HG03571 (cell line): ENCODE data around the gene KLHL42.
"Not testable (repeated sequence)": the region's sequence is repeated elsewhere in the genome, so short reads cannot be mapped to it uniquely, and the experiment has no call there.

Experiments
- ATAC-seq: cut with Tn5 transposase; IDR thresholded peaks from one replicate; pipeline ENCODE4 v1.9.1; 2021; ENCODE audit not compliant: unreplicated experiment

The KLHL42 gene

GRCh38 chr12:27814851-27815591, 35.0 kb downstream of the KLHL42 start:
- no peak for ATAC-seq

GRCh38 chr12:27817766-27818165, 37.7 kb downstream of the KLHL42 start:
- ATAC-seq: no peak

DNA sequence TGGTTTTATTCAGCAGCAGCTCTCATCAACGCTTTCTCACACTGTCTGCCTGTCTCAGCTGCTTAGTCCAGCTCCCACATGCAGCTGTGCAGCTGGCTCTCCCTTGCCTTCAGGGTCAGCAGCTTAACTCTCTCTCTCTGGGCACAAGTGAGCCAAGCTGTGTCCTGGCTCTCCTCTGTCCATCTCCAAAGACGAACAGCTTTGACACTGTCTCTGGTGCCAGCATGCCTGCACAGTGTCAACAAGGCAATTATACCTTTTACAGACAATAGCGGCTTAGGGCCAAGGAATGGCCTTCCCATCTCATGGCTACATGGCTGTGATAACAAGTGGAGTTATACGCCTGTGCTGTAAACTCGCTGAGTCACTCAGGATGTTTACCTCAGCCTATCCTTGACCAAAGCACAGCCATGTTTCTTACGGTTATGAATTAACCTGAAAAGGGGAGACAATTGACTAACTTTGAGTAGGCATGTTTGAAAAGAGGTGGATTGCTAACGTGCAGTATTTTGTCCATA, 38.4 kb downstream of the KLHL42 start:
- ATAC-seq: no peak

DNA sequence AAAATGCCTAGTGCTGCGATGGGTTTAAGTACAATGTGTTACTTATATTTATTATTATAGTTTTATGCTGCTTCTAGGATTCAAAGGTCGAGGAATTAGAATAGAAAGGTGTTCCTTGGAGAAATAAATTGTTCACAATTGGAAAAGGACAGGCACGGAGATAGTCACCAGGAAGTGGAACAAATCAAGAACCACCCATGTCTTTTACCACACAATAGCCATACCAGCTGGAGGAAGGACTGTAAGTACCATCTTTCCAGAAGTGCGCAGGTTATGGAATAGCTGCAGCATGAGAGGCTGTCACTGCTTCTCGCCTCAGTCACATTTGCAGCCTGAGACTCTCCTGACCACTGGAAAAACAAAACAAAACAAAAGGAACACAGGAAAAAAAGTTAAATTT, 40.5 kb downstream of the KLHL42 start:
- no peak for ATAC-seq

DNA sequence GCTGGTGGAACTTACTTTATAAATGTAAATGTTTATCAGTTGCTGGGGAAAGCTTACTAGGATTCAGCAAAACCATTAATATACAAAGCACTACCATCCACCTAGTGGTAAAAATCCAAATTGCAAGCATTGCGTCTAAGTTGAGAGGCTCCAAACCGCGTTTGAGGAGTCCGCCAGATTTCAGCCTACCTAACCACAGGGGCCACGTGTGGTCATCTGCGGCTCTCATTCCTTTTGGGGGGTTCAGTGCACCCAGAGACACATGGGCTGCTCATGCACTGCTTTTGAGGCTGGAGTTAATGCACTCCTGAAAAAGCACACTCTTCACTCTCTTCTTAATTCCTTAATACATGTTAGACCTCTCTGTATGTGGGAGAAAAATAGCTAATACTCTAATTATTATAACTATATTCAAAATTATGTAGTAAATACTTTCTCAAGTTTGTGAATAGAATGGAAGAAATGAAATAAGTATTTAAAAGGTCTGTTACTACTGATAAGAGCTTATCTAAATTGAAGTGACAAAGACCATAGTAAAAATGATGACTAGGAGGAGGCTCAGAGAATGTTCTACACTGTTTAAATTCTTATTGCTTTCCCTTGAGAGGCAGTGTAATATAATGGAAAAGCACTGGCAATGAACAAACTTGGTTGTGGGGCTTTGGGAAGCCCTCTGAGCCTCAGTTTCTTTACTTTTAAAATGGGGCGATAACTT, 41.4 kb downstream of the KLHL42 start:
- ATAC-seq: peak; percentile 35

DNA sequence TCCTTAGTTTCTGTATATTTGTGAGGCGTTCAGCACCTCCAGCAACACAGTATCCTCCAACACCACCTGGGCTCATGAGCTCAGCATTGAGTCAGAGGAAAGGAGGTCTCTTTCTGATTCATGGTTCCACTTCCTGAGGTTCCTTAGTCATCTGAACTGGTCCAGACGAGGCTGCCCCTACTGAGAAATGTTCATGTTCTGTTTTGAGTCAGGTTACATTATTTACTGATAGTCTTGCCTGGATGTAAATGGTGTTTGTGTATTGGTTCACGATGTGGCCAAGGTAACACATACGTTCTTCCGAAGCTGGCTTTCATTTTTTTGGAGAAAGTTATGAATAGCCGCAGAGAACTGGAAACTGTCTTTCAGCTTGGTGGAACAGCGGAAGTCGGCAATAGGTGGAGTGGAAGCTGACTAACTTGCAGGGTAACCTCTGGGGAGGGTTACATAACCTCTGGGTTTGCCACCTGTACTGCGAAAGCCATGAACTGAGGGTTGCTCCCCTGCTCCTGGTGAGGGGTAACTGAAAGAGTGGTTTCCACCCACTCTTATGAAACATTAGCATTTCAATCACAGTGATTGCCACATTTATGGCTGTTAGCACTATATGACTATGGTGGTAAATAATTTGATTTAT, 42.2 kb downstream of the KLHL42 start:
- ATAC-seq: peak; percentile 65

- ATAC-seq: no peak
These were observed 43.0 kb downstream of the KLHL42 start for GRCh38 chr12:27823038-27823437.

DNA sequence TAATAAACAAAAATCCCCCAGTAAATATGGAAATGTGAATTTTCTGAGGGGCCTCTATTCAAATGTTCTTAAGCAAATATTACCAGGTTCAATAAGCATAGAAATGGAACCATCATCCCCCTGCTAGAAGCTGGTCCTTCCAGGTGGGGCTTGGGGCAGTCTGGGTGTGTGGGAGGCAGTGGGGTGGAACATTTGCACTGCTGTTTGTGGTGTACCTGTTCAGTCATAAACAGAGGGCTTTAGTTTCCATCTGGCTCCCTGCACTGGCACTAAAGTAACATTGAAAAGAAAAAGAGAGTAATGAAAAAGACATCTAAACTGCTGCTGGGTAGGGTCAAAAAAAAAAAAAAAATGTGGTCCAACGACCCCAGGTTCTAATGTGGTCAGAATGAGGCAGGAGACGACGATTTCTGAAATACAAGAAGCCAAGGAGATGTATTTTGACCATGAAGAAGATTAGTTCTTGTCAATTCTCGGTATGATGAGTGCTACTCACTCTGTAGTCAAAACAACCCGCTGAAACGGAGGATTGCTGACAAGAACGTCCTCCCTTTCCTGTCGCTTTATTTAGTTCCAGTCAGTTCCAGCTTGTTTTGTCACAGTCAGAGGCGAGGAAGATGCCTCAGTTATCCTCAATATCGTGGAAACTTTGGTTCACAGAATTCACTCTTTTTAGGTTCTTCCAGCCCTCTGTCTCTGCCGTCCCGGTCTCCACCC, 44.3 kb downstream of the KLHL42 start:
- ATAC-seq: peak; percentile 62

- no peak for ATAC-seq
These were observed 46.0 kb downstream of the KLHL42 start for GRCh38 chr12:27826076-27826475.

DNA sequence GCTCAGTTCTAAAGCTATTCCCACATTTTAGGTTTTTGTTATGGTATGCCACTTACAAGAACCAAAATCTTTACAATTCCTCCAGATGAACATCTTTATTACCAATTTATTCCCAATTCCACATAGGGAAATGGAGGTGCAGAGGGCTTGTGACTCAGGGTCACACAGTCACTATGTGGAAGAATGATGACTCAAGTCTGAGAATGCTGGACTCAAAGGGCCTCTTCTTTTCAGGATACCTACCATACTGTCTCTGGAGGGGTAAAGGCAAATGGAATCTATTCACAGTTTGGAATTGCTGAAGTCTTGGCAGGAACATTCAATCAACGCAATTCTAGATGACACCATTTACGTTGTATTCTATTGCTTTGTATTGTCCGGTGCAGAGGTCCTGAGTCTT, 48.2 kb downstream of the KLHL42 start:
- no peak for ATAC-seq

- ATAC-seq: no peak
These were observed 58.6 kb downstream of the KLHL42 start for GRCh38 chr12:27838543-27839185.

GRCh38 chr12:27840229-27840999, 60.4 kb downstream of the KLHL42 start:
- no peak for ATAC-seq

DNA sequence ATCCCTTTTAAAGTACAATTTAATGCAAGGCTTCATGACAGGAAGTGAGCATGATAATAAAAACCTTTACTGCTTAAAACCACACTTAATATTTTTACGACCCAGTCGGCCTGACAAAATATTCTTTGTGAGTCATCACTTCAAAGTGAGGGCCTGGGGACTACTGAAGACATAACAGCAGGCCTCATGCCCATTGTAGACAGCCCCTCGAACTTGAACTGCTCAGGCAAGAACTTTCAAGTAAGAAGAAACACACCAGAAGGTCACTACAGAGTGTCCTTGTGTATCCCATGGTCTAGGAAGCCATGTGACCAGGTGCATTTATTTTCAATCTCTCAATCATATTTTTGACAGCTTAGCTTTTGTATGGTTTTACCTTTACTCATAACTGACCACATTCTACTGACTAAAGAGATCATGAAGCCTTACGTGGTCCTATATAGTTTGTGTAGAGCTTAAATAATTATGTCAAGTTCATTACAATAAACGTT, 61.4 kb downstream of the KLHL42 start:
- no peak for ATAC-seq

DNA sequence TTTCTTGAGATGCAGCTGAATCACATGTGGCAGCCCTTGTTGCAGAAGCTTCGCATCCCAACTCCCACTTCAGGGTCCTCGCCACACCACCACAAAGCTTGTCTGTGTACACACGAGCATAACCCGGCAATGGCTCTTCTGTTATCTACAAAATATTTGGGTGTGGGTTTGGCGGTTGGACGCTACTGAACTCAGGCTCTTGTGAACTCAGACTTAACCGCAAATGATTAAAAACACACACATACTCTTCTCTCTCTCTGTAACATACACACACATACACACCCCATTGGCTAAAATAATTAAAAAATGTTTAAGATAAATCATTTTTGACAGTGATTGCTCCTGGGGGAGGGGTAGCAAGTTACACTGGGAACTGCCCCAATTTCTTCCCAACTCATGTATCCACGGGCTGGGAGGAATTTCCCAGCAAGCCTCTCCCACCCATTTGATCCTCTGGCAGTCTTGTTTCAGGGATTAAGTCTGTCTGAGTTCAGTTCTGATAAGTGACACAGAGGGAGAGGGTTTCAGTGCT, 63.7 kb downstream of the KLHL42 start:
- no peak for ATAC-seq

- ATAC-seq: no peak
These were observed 64.5 kb downstream of the KLHL42 start for GRCh38 chr12:27844366-27845090.

DNA sequence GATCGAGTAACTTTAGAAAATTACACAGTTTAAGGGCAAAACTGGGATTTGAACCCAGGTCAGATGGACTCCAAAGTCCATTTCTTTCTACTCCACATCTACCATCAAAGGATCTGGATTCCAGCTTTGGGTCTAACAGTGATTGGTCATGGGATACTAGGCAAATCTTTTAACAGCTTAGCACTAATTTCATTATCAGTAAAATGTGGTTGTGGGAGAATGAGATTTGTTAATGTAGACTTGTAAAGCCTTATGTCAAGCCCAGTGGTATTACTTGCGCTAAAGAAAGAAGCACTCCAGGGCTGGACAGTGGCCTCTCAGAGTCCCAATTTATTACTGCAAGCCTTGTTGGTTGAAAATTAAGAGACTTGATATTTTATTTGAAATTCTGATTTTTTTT, 65.2 kb downstream of the KLHL42 start:
- no peak for ATAC-seq

- not testable (repeated sequence) for ATAC-seq
These were observed 65.7 kb downstream of the KLHL42 start for GRCh38 chr12:27845706-27846105.

- ATAC-seq: not testable (repeated sequence)
These were observed 67.3 kb downstream of the KLHL42 start for GRCh38 chr12:27847293-27847692.

- no peak for ATAC-seq
These were observed 71.3 kb downstream of the KLHL42 start for GRCh38 chr12:27851311-27851710.
